HG03095 (cell line): ENCODE results near the gene FEM1B.
A peak's percentile ranks its signal among the peaks of the same experiment; 100 is the strongest.

Experiments
- ATAC-seq: cut with Tn5 transposase; IDR thresholded peaks from one replicate; pipeline ENCODE4 v1.9.1; 2021; ENCODE audit warnings: moderate library complexity; ENCODE audit not compliant: unreplicated experiment

FEM1B gene

GRCh38 chr15:68258692-68259091, 18.9 kb upstream of the FEM1B start:
- ATAC-seq, result no peak

GRCh38 chr15:68259883-68260282, 17.7 kb upstream of the FEM1B start:
- no peak for ATAC-seq

GRCh38 chr15:68261241-68261640, 16.3 kb upstream of the FEM1B start:
- no peak for ATAC-seq

- no peak for ATAC-seq
These were observed 15.6 kb upstream of the FEM1B start for GRCh38 chr15:68261980-68262379.

GRCh38 chr15:68262514-68263356, 14.8 kb upstream of the FEM1B start:
- no peak for ATAC-seq

- ATAC-seq, result no peak
These were observed 13.3 kb upstream of the FEM1B start for GRCh38 chr15:68264282-68264681.

GRCh38 chr15:68265081-68265480, 12.5 kb upstream of the FEM1B start:
- no peak for ATAC-seq

GRCh38 chr15:68265674-68266073, 11.9 kb upstream of the FEM1B start:
- no peak for ATAC-seq

- ATAC-seq, result no peak
These were observed 9.1 kb upstream of the FEM1B start for GRCh38 chr15:68268405-68268804.

- no peak for ATAC-seq
These were observed 5.6 kb upstream of the FEM1B start for GRCh38 chr15:68271854-68272471.

- ATAC-seq, result no peak
These were observed 4.7 kb upstream of the FEM1B start for GRCh38 chr15:68272721-68273271.

- no peak for ATAC-seq
These were observed 3.2 kb upstream of the FEM1B start for GRCh38 chr15:68274201-68274848.

GRCh38 chr15:68275165-68275746, 2.3 kb upstream of the FEM1B start:
- no peak for ATAC-seq

- no peak for ATAC-seq
These were observed 877 bp upstream of the FEM1B start for GRCh38 chr15:68276668-68277067.

GRCh38 chr15:68277131-68277602, 378 bp upstream of the FEM1B start:
- ATAC-seq, result no peak

GRCh38 chr15:68278345-68278594, 725 bp downstream of the FEM1B start:
- ATAC-seq, result peak; percentile 55

- no peak for ATAC-seq
These were observed 1.3 kb downstream of the FEM1B start for GRCh38 chr15:68278595-68279405.

GRCh38 chr15:68279779-68280753, 2.5 kb downstream of the FEM1B start:
- ATAC-seq, result no peak

- no peak for ATAC-seq
These were observed 3.5 kb downstream of the FEM1B start for GRCh38 chr15:68281008-68281407.
